GM12873 (cell line): ENCODE data around the gene TRNP1.

Source experiments
- TF ChIP-seq, protein P1 (sequence below): IDR thresholded peaks from 2 replicates; pipeline ENCODE4 v1.5.1; 2012; ENCODE audit warnings: low read depth, mild to moderate bottlenecking, moderate library complexity, low read length, control low read depth; ENCODE audit not compliant: insufficient read depth; ENCODE audit errors: missing control alignments

TRNP1 gene

DNA sequence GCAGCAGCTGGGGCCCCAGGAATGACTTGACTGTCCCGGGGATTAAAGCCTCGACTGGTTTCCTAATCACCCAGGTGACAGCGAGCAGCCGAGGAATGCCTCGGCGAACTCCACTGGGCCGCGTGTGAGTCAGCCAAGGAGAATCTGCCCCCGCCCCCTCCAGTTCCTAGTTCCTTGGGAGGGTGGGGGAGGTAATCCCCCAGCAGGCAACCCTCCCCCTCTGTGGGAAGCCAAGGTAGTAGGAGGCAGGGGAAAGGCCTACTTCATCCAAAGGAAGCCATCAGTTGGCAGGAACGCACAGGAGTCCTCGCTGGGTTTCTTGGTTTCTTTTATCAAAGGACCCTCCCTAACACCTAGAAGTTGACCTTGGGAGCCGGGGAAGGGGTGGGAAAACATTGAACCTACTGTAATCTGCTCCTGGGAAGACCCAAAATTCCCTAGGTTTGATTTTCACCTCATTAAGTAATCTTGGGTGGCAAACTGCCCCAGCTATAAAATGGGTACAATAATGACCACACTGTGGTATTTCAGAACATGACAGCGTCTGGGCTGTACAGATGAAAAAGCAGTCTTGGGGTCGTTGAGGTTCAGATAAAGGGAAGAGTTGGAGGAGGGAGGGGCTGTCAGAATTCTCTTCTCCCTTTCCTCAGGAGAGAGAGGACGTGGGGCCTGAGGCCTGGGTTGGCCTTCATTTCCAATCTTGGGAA, 17.7 kb downstream of the TRNP1 start:
- TF ChIP-seq, protein P1, sequence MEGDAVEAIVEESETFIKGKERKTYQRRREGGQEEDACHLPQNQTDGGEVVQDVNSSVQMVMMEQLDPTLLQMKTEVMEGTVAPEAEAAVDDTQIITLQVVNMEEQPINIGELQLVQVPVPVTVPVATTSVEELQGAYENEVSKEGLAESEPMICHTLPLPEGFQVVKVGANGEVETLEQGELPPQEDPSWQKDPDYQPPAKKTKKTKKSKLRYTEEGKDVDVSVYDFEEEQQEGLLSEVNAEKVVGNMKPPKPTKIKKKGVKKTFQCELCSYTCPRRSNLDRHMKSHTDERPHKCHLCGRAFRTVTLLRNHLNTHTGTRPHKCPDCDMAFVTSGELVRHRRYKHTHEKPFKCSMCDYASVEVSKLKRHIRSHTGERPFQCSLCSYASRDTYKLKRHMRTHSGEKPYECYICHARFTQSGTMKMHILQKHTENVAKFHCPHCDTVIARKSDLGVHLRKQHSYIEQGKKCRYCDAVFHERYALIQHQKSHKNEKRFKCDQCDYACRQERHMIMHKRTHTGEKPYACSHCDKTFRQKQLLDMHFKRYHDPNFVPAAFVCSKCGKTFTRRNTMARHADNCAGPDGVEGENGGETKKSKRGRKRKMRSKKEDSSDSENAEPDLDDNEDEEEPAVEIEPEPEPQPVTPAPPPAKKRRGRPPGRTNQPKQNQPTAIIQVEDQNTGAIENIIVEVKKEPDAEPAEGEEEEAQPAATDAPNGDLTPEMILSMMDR, result no peak

DNA sequence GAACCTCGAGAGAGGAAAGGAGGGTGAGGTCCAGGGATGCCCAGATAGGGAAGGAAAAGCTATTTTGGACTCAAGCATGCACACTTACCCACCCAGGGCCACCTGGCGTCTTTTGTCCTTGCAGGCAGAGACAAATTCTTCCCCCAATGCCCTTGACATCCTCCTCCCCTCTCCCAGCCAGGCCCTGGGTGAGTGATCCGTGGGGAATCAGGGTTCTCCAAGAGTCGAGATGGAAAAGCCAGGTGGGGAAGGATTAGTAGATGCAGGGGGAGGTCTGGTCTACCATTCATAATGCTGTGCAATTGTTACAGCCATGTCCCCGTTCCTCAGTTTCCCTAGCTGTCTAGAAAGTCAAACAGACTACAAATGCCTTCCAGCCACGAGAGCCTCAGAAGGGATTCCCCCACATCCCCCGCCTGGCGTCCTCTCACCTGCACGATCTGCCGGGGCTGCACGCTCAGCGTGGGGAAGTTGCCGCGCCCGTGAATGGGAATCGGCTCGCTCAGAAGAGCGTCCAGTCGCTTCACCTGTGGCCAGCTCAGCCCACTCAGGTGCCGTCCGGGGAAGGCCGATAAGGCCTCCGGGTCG, 18.6 kb downstream of the TRNP1 start:
- TF ChIP-seq, protein P1, result no peak

DNA sequence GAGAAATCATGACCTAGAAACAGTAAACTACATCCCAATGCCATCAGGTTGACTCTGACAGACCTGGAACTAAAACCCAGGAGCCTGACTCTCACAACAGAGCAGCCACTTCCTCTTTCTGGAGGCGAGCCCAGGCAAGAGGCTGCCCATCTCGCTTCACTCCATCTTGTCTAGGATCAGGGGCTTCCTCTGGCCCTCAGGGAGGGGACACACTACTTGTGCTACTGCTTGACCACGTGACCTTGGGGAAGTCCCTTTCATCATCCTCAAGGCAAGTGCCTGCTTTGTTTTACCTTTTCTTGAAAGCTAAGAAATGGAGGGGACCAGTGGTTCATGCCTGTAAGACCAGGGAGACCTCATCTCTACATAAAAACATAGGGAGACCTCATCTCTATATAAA, 21.8 kb downstream of the TRNP1 start:
- TF ChIP-seq, protein P1, result no peak

DNA sequence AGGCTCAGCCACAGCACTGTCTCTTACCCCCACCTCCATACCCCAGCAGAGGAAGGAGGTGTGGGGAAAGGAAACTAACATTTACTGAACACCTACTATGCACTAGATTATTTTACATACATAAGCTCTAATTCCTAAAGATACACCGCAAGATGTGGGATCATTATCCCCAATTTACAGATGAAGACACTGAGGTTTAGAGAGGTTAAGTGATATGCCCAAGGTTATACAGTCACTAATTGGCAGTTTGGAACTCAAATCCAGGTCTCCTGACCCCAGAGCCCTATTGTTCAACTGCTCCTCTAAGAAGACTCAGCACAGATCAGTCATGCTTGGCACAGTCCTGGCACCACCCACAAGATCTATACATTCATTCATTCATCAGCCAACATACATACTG, 22.9 kb downstream of the TRNP1 start:
- TF ChIP-seq, protein P1, result no peak

DNA sequence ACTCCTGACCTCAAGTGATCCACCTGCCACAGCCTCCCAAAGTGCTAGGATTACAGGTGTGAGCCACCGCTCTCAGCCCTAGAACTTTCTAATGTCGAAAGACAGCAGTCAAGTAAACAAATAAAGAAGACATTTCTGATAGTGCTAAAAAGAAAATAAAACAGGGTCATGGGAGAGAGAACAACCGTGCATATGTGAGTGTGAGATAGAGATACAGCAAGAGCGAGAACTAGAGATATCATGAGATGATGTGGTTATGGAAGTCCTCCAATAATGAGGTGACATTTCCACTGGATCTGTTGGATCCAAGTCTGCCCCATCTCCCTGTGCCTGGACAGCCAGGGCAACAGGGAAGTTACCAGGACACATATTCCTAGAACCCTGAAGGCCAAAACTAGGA, 23.7 kb downstream of the TRNP1 start:
- TF ChIP-seq, protein P1, result no peak

DNA sequence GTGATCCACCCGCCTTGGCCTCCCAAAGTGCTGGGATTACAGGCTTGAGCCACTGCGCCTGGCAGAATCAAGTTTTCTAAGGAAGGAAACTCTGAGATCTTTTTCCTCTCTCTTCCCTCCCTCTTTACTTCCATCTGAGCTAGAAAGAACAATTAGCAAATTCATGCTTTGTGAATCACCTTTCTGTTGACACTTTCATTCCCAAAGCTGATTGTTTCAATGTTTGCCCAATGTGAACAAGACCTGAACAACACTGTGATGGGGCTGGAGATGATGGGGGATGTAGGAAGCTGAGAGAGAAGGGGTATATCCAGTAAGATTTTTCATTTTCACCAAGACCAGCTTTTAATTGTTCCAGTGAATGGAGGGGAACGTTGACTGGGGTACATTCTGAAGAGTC, 24.8 kb downstream of the TRNP1 start:
- TF ChIP-seq, protein P1, result no peak

DNA sequence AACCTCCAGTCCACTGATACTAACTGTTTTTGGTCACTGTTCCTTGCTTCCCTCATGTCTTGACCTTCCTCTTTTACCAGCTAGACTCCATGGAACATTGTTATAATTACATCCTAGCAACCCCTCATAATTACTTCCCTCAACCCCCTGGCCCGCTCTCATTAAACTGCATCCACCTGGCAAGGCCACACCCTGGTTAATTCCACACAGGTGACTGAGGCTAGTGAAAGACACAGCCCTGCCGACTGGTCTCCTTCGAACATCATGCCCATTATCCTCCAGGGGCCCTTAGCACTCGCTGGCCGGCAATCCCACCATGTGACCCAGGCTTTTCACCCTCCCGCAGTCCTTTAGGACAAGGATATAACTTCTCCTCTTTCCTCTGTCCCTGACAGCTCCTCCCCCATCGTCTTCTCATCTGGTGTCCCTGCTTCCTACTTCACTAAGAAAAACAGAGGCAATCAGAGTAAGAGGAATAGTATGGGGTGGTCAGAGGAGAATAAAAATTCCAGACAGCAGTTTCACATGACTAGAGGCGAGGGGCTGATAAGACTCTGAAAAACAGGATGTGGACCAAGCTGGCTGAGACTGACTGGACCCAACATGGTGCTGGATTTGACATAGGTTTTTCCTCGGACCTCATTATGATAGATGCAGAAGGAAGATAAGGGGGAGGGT, 28.0 kb downstream of the TRNP1 start:
- TF ChIP-seq, protein P1, result no peak
